Pancreas (tissue), 10 donors: ENCODE results near the gene CDSN. TPM values are rescaled to one million over a fixed set of nuclear protein-coding genes. Genes with fewer than 3 reads are reported as not detected.

Experiments used
- ATAC-seq, 4 donors: fragments of 200-7000 bp; cut with Tn5 transposase; one replicate each; pipeline versions ENCODE4 v1.8.0 to v1.9.1; 2020; ENCODE audit warnings: mild to moderate bottlenecking in 4 of 4, moderate library complexity in 4 of 4
- DNase-seq, 6 donors: peaks; one replicate each; pipeline ENCODE4 v3.0.0-alpha.2; 2020
- FAIRE-seq: peaks from 2 replicates; lab custom pipeline; 2012; peaks lifted over from hg19 to GRCh38; lab: Jason Lieb, UNC
- H3K27ac ChIP-seq, 4 donors: fragments of 200-600 bp; sonication (generic); 1 replicate in 3 of 4; 2 replicates in 1 of 4; pipeline versions ENCODE4 v1.5.0 to v1.8.0; 2020
- H3K27me3 ChIP-seq, 4 donors: fragments of 200-600 bp; one replicate each; pipeline ENCODE4 v1.8.0; 2021
- H3K36me3 ChIP-seq, 3 donors: fragments of 200-600 bp; sonication (generic) in 1 of 3; one replicate each; pipeline versions ENCODE4 v1.5.0 to v1.8.0; 2020 to 2021
- H3K4me1 ChIP-seq, 3 donors: fragments of 200-600 bp; one replicate each; pipeline ENCODE4 v1.8.0; 2021
- H3K4me3 ChIP-seq, 4 donors: fragments of 200-600 bp; sonication (generic) in 2 of 4; one replicate each; pipeline versions ENCODE4 v1.5.0 to v1.8.0; 2020 to 2021
- H3K9me3 ChIP-seq, 4 donors: fragments of 200-600 bp; one replicate each; pipeline ENCODE4 v1.8.0; 2021
- CTCF ChIP-seq, 4 donors: fragments of 200-600 bp; sonication (generic) in 3 of 4; IDR thresholded peaks; one replicate each; pipeline versions ENCODE4 v1.5.0 to v1.8.0; 2021; ENCODE audit warnings: antibody characterized with exemption in 4 of 4
- WGBS, 2 donors: extraction: QIAGEN DNeasy Blood & Tissue Kit; methylation state at CpG; one replicate each; pipeline ENCODE4 v1.1.7; 2013; 5-methylcytosine and 5-hydroxymethylcytosine counted together
- intact Hi-C, 3 donors: fragments of 100-400 bp; cut with DNase I; formaldehyde crosslinking; loops; one replicate each; pipeline versions ENCODE4 v1.11.1 to v1.14.2; 2022
- polyA plus RNA-seq, 2 donors: library from polyadenylated mRNA; stranded (reverse); fragments of 200-250 nt; gene quantifications; one replicate each; pipeline ENCODE4 v1.2.3, GENCODE V29; 2013
- total RNA-seq, 6 donors: library from RNA; stranded (reverse); fragmentation: NEBNext Ultra II Directional in 4 of 6; extraction: Animal tissue kit (Norgen Biotek cat#: 25700) in 4 of 6; gene quantifications; one replicate each; pipeline versions ENCODE4 v1.2.1 to v1.2.4, GENCODE V29; 2021 to 2023
- donor health status: healthy with polysubstance abuse.
- donor health status: DM: no; HTN: no; CAD: no; lungs with moderate emphysema.
- donor health status: DM: no; HTN: no; CAD: no.
- donor health status: control.
- donor health status: control.
- donor health status: Bipolar disorder and iron deficiency.
- donor health status: DM: yes; HTN: yes; CAD: no.
- donor health status: DM: no; HTN: no; CAD: no.
- donor health status: DM: no; HTN: no; CAD: no.
- donor health status: DM: yes; HTN: yes; CAD: no.

CDSN gene
- total and polyA plus RNA-seq, 8 donors = 0.05 to 0.08 (median 0.06) TPM; not detected in 5

- TF ChIP-seq CTCF (IDR thresholded peaks at IDR 0.05) = no peak
- H3K9me3 ChIP-seq = no peaks in the 10 kb centered on the region
- ATAC-seq = no peak
- no peaks in the 10 kb centered on the region for H3K36me3 ChIP-seq
- no peaks in the 10 kb centered on the region for H3K27me3 ChIP-seq
- no peak overlapping the region for H3K4me3 ChIP-seq
- no peaks in the 10 kb centered on the region for H3K4me1 ChIP-seq
- 82 to 95% methylated on average over 10 of the region's 10 CpGs for WGBS, 2 donors
- no peak overlapping the region for H3K27ac ChIP-seq
- no peak for DNase-seq
- intact Hi-C loops = loop anchor here in 1 of 3 donors (2.0 to 5.0 kb wide), 2 partner anchors 57 to 242 kb away; no protein-coding TSS in a partner anchor
- no peak for FAIRE-seq
These were observed 15.5 kb upstream of the CDSN start for GRCh38 chr6:31135710-31136109.

GRCh38 chr6:31132806-31133205 lies 12.6 kb upstream of the CDSN start:
- H3K4me3 ChIP-seq = no peak overlapping the region
- H3K9me3 ChIP-seq = no peaks in the 10 kb centered on the region
- no peak overlapping the region for H3K27ac ChIP-seq
- TF ChIP-seq CTCF (IDR thresholded peaks at IDR 0.05) = no peak
- no peak for DNase-seq
- H3K36me3 ChIP-seq = no peaks in the 10 kb centered on the region
- no peaks in the 10 kb centered on the region for H3K27me3 ChIP-seq
- H3K4me1 ChIP-seq = no peaks in the 10 kb centered on the region
- no peak for ATAC-seq
- intact Hi-C loops = no loop called here
- FAIRE-seq = no peak
- 72 to 79% methylated on average over 6 of the region's 6 CpGs for WGBS, 2 donors

- Histone ChIP-seq H3K27me3 (no peaks in the 10 kb centered on the region), H3K27ac (no peak overlapping the region), H3K36me3 (no peaks in the 10 kb centered on the region), H3K4me3 (no peak overlapping the region), H3K4me1 (no peaks in the 10 kb centered on the region), H3K9me3 (no peaks in the 10 kb centered on the region)
- intact Hi-C loops = no loop called here
- DNase-seq (no peak), ATAC-seq (no peak), FAIRE-seq (no peak)
- WGBS, 2 donors = 52 to 66% methylated on average over 3 of the region's 3 CpGs
- no peak for TF ChIP-seq CTCF (IDR thresholded peaks at IDR 0.05)
These were observed 11.3 kb upstream of the CDSN start for GRCh38 chr6:31131595-31131994.

GRCh38 chr6:31130751-31131150 lies 10.5 kb upstream of the CDSN start:
- H3K27ac ChIP-seq = no peak overlapping the region
- WGBS, 2 donors = 85 to 92% methylated on average over 3 of the region's 3 CpGs
- no peaks in the 10 kb centered on the region for H3K27me3 ChIP-seq
- intact Hi-C loops = no loop called here
- H3K4me1 ChIP-seq = no peaks in the 10 kb centered on the region
- TF ChIP-seq CTCF (IDR thresholded peaks at IDR 0.05) = no peak
- DNase-seq = no peak
- no peaks in the 10 kb centered on the region for H3K9me3 ChIP-seq
- ATAC-seq = no peak
- H3K4me3 ChIP-seq = no peak overlapping the region
- no peak for FAIRE-seq
- no peaks in the 10 kb centered on the region for H3K36me3 ChIP-seq

GRCh38 chr6:31129130-31129529 lies 8.9 kb upstream of the CDSN start:
- TF ChIP-seq CTCF (IDR thresholded peaks at IDR 0.05) = no peak
- Histone ChIP-seq H3K4me1 (no peaks in the 10 kb centered on the region), H3K27ac (no peak overlapping the region), H3K9me3 (no peaks in the 10 kb centered on the region), H3K4me3 (no peak overlapping the region), H3K36me3 (no peaks in the 10 kb centered on the region), H3K27me3 (no peaks in the 10 kb centered on the region)
- FAIRE-seq = no peak
- no peak for DNase-seq
- intact Hi-C loops = no loop called here
- no peak for ATAC-seq
- 21 to 34% methylated on average over 4 of the region's 4 CpGs for WGBS, 2 donors
